ENCODE results near the gene MRNIP. TPM values are rescaled to one million over a fixed set of nuclear protein-coding genes. Genes with fewer than 3 reads are reported as not detected.
A peak's percentile ranks its signal among the peaks of the same experiment; 100 is the strongest.
"Not testable (repeated sequence)": the region's sequence is repeated elsewhere in the genome, so short reads cannot be mapped to it uniquely, and the experiment has no call there.

Gene MRNIP
- total RNA-seq, 1 donor from 2014 or later, result 21.4 TPM

- Histone ChIP-seq H3K36me3 (ENCODE audit: control insufficient read depth in 3 of 3, insufficient read depth in 3 of 3, low read length in 3 of 3) (peaks cover 26 to 32% (median 31%) of the 10 kb centered on the region in 3 donors), H3K4me3 (ENCODE audit: low read length in 3 of 3) (peak overlapping the region; percentile 43 to 67 (median 60)), H3K27me3 (ENCODE audit: control insufficient read depth in 3 of 3, insufficient read depth in 3 of 3, low read length in 3 of 3) (no peaks in the 10 kb centered on the region), H3K27ac (ENCODE audit: low read depth, low read length) (no peak overlapping the region), H3K9ac (ENCODE audit: low read depth in 1 of 3, low read length in 3 of 3) (peak overlapping the region; percentile 33 to 69 (median 45)), H3K4me1 (ENCODE audit: control insufficient read depth in 3 of 3, insufficient read depth in 3 of 3, low read length in 3 of 3) (peaks cover 31 to 47% (median 43%) of the 10 kb centered on the region in 3 donors), H3K9me3 (ENCODE audit: control insufficient read depth in 3 of 3, low read length in 3 of 3) (no peaks in the 10 kb centered on the region)
These were observed 63.4 kb downstream of the MRNIP start for GRCh38 chr5:179795049-179795862.

GRCh38 chr5:179794575-179794974 is 64.0 kb downstream of the MRNIP start:
- Histone ChIP-seq H3K27ac (ENCODE audit: low read depth, low read length) (no peak overlapping the region), H3K36me3 (ENCODE audit: control insufficient read depth in 3 of 3, insufficient read depth in 3 of 3, low read length in 3 of 3) (peaks cover 23 to 27% (median 25%) of the 10 kb centered on the region in 3 donors), H3K4me1 (ENCODE audit: control insufficient read depth in 3 of 3, insufficient read depth in 3 of 3, low read length in 3 of 3) (peaks cover 31 to 47% (median 43%) of the 10 kb centered on the region in 3 donors), H3K9ac (ENCODE audit: low read depth in 1 of 3, low read length in 3 of 3) (peak overlapping the region in 1 of 3 donors; percentile 40), H3K27me3 (ENCODE audit: control insufficient read depth in 3 of 3, insufficient read depth in 3 of 3, low read length in 3 of 3) (no peaks in the 10 kb centered on the region), H3K4me3 (ENCODE audit: low read length in 3 of 3) (peak overlapping the region in 2 of 3 donors; percentile 31 to 43), H3K9me3 (ENCODE audit: control insufficient read depth in 3 of 3, low read length in 3 of 3) (no peaks in the 10 kb centered on the region)

DNA sequence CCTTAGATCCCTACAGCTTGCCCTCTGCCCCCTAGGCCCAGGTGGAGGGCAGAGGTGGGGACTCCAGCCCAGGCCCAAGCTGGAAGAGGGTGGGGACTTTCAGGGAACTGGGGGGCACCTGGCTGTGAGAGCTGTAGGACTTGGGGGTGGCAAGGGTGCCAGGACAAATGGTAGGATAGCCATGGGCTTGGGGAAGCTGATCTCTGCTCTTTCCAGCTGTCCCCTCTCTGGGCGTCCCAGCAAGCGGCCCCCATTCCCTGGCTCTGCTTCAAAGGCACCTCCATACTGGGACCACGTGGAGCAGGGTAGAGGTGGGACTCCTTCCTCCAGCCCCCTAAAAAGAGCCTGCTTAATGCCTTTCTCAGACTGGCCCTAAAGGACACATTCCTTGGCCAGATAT is 64.4 kb downstream of the MRNIP start:
- peaks cover 19 to 23% (median 21%) of the 10 kb centered on the region in 3 donors for H3K36me3 ChIP-seq (ENCODE audit: control insufficient read depth in 3 of 3, insufficient read depth in 3 of 3, low read length in 3 of 3)
- peaks cover 31 to 47% (median 43%) of the 10 kb centered on the region in 3 donors for H3K4me1 ChIP-seq (ENCODE audit: control insufficient read depth in 3 of 3, insufficient read depth in 3 of 3, low read length in 3 of 3)
- H3K4me3 ChIP-seq (ENCODE audit: low read length in 3 of 3), result peak overlapping the region; percentile 43 to 51 (median 45)
- peak overlapping the region; percentile 44 for H3K27ac ChIP-seq (ENCODE audit: low read depth, low read length)
- H3K9ac ChIP-seq (ENCODE audit: low read depth in 1 of 3, low read length in 3 of 3), result peak overlapping the region in 1 of 3 donors; percentile 40
- no peaks in the 10 kb centered on the region for H3K27me3 ChIP-seq (ENCODE audit: control insufficient read depth in 3 of 3, insufficient read depth in 3 of 3, low read length in 3 of 3)
- H3K9me3 ChIP-seq (ENCODE audit: control insufficient read depth in 3 of 3, low read length in 3 of 3), result no peaks in the 10 kb centered on the region

DNA sequence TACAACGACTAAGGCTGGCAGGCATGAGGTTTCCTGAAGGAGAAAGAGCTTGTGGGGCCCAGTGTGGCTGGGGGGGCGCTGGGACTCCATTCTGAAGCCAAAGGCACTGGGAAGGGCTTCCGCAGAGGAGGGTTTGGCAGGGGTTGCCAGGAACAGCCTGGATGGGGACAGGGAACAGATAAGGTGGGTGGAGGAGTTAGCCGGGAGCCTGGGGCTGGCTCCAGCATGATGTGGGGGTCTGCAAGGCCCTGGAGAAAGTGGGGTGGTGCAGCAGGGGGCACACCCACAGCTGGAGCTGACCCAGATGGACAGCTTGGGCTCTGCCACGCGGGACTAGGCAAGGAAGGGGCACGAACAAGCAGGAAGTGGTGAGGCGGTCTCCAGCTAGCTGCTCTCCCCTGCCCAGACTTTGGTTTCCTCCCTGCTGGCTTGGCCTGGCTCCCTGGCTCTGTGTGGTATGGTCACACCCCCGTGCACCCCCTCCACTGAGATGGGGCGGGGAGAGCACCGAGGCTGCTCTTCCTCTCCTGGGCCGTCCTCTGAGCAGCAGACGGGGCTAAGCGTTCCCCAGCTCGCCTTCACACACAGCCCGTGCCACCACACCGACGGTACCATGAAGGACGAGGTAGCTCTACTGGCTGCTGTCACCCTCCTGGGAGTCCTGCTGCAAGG is 65.0 kb downstream of the MRNIP start, which contains the start of gene LTC4S:
TSS of gene LTC4S (plus strand) at position 519 of the 672 bp plus-strand sequence. CDS start at position 614, 95 bp downstream.
- no peaks in the 10 kb centered on the region for H3K9me3 ChIP-seq (ENCODE audit: control insufficient read depth in 3 of 3, low read length in 3 of 3)
- H3K36me3 ChIP-seq (ENCODE audit: control insufficient read depth in 3 of 3, insufficient read depth in 3 of 3, low read length in 3 of 3), result peaks cover 13 to 17% (median 15%) of the 10 kb centered on the region in 3 donors
- H3K27ac ChIP-seq (ENCODE audit: low read depth, low read length), result peak within 1 kb of the TSS; percentile 44
- H3K9ac ChIP-seq (ENCODE audit: low read depth in 1 of 3, low read length in 3 of 3), result peak within 1 kb of the TSS in 2 of 3 donors; percentile 40 to 69
- H3K4me3 ChIP-seq (ENCODE audit: low read length in 3 of 3), result peak within 1 kb of the TSS; percentile 43 to 51 (median 45)
- no peaks in the 10 kb centered on the region for H3K27me3 ChIP-seq (ENCODE audit: control insufficient read depth in 3 of 3, insufficient read depth in 3 of 3, low read length in 3 of 3)
- peaks cover 31 to 47% (median 43%) of the 10 kb centered on the region in 3 donors for H3K4me1 ChIP-seq (ENCODE audit: control insufficient read depth in 3 of 3, insufficient read depth in 3 of 3, low read length in 3 of 3)

GRCh38 chr5:179792612-179793467 is 65.8 kb downstream of the MRNIP start:
- Histone ChIP-seq H3K27me3 (ENCODE audit: control insufficient read depth in 3 of 3, insufficient read depth in 3 of 3, low read length in 3 of 3) (no peaks in the 10 kb centered on the region), H3K4me1 (ENCODE audit: control insufficient read depth in 3 of 3, insufficient read depth in 3 of 3, low read length in 3 of 3) (peaks cover 31 to 50% (median 43%) of the 10 kb centered on the region in 3 donors), H3K36me3 (ENCODE audit: control insufficient read depth in 3 of 3, insufficient read depth in 3 of 3, low read length in 3 of 3) (peaks cover 7 to 11% (median 9%) of the 10 kb centered on the region in 3 donors), H3K27ac (ENCODE audit: low read depth, low read length) (peak overlapping the region; percentile 44), H3K4me3 (ENCODE audit: low read length in 3 of 3) (no peak overlapping the region), H3K9me3 (ENCODE audit: control insufficient read depth in 3 of 3, low read length in 3 of 3) (no peaks in the 10 kb centered on the region), H3K9ac (ENCODE audit: low read depth in 1 of 3, low read length in 3 of 3) (peak overlapping the region in 1 of 3 donors; percentile 25)

DNA sequence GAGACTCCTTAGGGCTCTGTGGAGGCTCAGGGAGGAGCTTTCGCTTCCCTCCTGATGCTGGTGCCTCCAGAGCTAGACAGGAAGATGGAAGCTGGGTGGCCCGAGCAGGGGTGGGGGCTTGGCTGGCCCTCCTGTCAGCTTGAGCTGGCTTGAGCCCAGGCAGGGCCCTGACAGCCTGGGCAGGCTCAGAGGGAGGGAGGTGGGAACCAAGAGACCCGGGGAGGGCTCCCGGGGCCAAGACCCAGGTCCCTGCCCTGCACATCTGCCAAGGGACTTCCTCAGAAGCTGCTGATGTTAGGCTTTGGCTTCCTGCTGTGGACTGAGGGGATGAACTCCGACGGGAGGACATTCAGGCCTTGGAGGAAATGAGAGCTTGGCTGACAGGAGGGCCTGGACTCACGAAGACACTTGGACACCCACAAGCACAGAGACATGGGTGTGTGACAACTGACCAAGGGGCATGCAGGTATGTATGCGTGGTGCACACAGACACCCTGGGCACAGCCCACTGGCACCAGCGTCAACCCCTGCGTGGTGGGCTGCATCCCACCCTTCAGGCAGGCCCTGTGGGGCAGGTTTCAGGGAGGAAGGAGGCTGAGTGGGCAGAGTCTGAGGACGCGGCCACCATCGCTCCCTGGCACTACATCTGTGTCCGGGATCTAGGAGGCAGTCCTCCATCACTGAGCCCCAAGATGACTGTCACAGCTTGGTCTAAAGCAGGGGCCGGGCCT is 66.6 kb downstream of the MRNIP start:
- Histone ChIP-seq H3K4me3 (ENCODE audit: low read length in 3 of 3) (no peak overlapping the region), H3K27me3 (ENCODE audit: control insufficient read depth in 3 of 3, insufficient read depth in 3 of 3, low read length in 3 of 3) (no peaks in the 10 kb centered on the region), H3K9ac (ENCODE audit: low read depth in 1 of 3, low read length in 3 of 3) (peak overlapping the region in 1 of 3 donors; percentile 25), H3K36me3 (ENCODE audit: control insufficient read depth in 3 of 3, insufficient read depth in 3 of 3, low read length in 3 of 3) (peaks cover 2 to 7% (median 6%) of the 10 kb centered on the region in 3 donors), H3K4me1 (ENCODE audit: control insufficient read depth in 3 of 3, insufficient read depth in 3 of 3, low read length in 3 of 3) (peaks cover 31 to 48% (median 41%) of the 10 kb centered on the region in 3 donors), H3K9me3 (ENCODE audit: control insufficient read depth in 3 of 3, low read length in 3 of 3) (no peaks in the 10 kb centered on the region), H3K27ac (ENCODE audit: low read depth, low read length) (peak overlapping the region; percentile 44)

GRCh38 chr5:179789278-179789677 is 69.3 kb downstream of the MRNIP start:
- not testable (repeated sequence) for H3K9me3 ChIP-seq (ENCODE audit: control insufficient read depth in 3 of 3, low read length in 3 of 3)

GRCh38 chr5:179788193-179788854 is 70.3 kb downstream of the MRNIP start:
- H3K36me3 ChIP-seq (ENCODE audit: control insufficient read depth in 3 of 3, insufficient read depth in 3 of 3, low read length in 3 of 3), result peaks cover 0 to 6% (median 5%) of the 10 kb centered on the region in 3 donors
- peaks cover 10 to 14% (median 10%) of the 10 kb centered on the region in 3 donors for H3K4me1 ChIP-seq (ENCODE audit: control insufficient read depth in 3 of 3, insufficient read depth in 3 of 3, low read length in 3 of 3)
- no peaks in the 10 kb centered on the region for H3K27me3 ChIP-seq (ENCODE audit: control insufficient read depth in 3 of 3, insufficient read depth in 3 of 3, low read length in 3 of 3)
- no peak overlapping the region for H3K9ac ChIP-seq (ENCODE audit: low read depth in 1 of 3, low read length in 3 of 3)
- H3K9me3 ChIP-seq (ENCODE audit: control insufficient read depth in 3 of 3, low read length in 3 of 3), result no peaks in the 10 kb centered on the region
- no peak overlapping the region for H3K4me3 ChIP-seq (ENCODE audit: low read length in 3 of 3)
- H3K27ac ChIP-seq (ENCODE audit: low read depth, low read length), result no peak overlapping the region

More at GRCh38 chr5:179789278-179789677, 69.3 kb downstream of the MRNIP start:
- not testable (repeated sequence) for H3K36me3 ChIP-seq (ENCODE audit: control insufficient read depth in 3 of 3, insufficient read depth in 3 of 3, low read length in 3 of 3); H3K9ac ChIP-seq (ENCODE audit: low read depth in 1 of 3, low read length in 3 of 3); H3K4me3 ChIP-seq (ENCODE audit: low read length in 3 of 3); H3K27me3 ChIP-seq (ENCODE audit: control insufficient read depth in 3 of 3, insufficient read depth in 3 of 3, low read length in 3 of 3); H3K27ac ChIP-seq (ENCODE audit: low read depth, low read length)
- peaks cover 19 to 23% (median 20%) of the 10 kb centered on the region in 3 donors for H3K4me1 ChIP-seq (ENCODE audit: control insufficient read depth in 3 of 3, insufficient read depth in 3 of 3, low read length in 3 of 3)

All from skeletal muscle tissue (tissue), 4 donors.